ENCODE results near the gene C2CD4C. TPM values are rescaled to one million over a fixed set of nuclear protein-coding genes. Genes with fewer than 3 reads are reported as not detected.

C2CD4C gene
- total RNA-seq, 1 experiment from 2014 or later: 0.29 TPM

DNA sequence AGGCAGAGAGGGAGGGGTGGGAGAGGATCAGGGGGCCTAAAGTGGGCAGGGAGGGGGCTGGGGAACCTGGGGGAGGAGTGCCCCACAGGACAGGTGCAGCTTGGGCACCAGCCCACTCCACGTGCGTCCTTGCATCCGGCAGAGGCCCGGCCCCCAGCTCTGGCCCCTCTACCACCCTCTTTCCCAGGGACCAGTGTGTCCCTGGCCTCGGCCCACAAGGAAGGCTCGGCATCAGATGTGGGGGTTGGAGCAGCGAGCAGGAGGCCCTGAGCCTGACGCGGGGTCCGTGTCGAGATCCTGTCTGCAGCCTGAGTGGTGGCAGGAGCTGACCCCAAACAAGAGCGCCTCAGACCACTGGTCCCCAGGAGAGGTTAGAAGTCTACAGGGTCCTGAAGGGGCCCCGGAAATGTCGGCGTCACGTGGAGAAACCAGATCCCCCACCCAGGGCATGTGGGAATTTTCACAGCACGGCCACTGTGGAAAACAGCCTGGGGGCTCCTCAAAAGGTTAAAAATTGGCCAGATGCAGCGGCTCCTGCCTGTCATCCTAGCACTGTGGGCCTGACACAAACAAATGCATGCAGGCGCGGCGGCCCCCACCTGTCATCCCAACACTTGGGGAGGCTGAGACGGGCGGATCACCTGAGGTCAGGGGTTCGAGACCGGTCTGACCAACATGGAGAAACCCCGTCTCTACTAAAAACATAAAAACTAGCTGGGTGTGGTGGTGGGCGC lies 30.4 kb upstream of the C2CD4C start:
- no peaks in the 10 kb centered on the region for H3K9me3 ChIP-seq (ENCODE audit: low read length)
- ATAC-seq (no peak), DNase-seq (no peak)
- no peaks in the 10 kb centered on the region for H3F3A ChIP-seq (ENCODE audit: low read length, unreplicated experiment)
- ChIA-PET CTCF (no interaction called here), POLR2A (ENCODE audit: unreplicated experiment) (no interaction called here)
- no peaks in the 10 kb centered on the region for H3K79me2 ChIP-seq (ENCODE audit: low read length)
- no peak overlapping the region for H3K27ac ChIP-seq (ENCODE audit: low read length)
- TF ChIP-seq EZH2 (IDR thresholded peaks at IDR 0.05; ENCODE audit: low read length, unreplicated experiment) (no peak), EZH2phosphoT487 (IDR thresholded peaks at IDR 0.05; ENCODE audit: borderline replicate concordance, low read length) (no peak)
- TF ChIP-seq, protein P1, sequence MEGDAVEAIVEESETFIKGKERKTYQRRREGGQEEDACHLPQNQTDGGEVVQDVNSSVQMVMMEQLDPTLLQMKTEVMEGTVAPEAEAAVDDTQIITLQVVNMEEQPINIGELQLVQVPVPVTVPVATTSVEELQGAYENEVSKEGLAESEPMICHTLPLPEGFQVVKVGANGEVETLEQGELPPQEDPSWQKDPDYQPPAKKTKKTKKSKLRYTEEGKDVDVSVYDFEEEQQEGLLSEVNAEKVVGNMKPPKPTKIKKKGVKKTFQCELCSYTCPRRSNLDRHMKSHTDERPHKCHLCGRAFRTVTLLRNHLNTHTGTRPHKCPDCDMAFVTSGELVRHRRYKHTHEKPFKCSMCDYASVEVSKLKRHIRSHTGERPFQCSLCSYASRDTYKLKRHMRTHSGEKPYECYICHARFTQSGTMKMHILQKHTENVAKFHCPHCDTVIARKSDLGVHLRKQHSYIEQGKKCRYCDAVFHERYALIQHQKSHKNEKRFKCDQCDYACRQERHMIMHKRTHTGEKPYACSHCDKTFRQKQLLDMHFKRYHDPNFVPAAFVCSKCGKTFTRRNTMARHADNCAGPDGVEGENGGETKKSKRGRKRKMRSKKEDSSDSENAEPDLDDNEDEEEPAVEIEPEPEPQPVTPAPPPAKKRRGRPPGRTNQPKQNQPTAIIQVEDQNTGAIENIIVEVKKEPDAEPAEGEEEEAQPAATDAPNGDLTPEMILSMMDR (conservative IDR thresholded peaks at IDR 0.05; ENCODE audit: low read depth, low read length): no peak
- intact Hi-C loops (cut with micrococcal nuclease): no loop called here
- no peak overlapping the region for H3K4me3 ChIP-seq (ENCODE audit: low read length)
- no peaks in the 10 kb centered on the region for H3K36me3 ChIP-seq (ENCODE audit: low read depth, low read length)
- H3K27me3 ChIP-seq (ENCODE audit: low read length): no peaks in the 10 kb centered on the region
- H3K4me2 ChIP-seq (ENCODE audit: low read length): no peak overlapping the region
- H3K9ac ChIP-seq (ENCODE audit: low read length): no peak overlapping the region
- no peak overlapping the region for H2AFZ ChIP-seq (ENCODE audit: low read length)
- no peaks in the 10 kb centered on the region for H4K20me1 ChIP-seq (ENCODE audit: low read length)
- no TSS peak for BruUV-seq (replicated peaks)
- no peaks in the 10 kb centered on the region for H3K4me1 ChIP-seq (ENCODE audit: insufficient read depth, low read length)
- no peaks in the 10 kb centered on the region for H3K9me2 ChIP-seq (replicated peaks; ENCODE audit: low read length)

DNA sequence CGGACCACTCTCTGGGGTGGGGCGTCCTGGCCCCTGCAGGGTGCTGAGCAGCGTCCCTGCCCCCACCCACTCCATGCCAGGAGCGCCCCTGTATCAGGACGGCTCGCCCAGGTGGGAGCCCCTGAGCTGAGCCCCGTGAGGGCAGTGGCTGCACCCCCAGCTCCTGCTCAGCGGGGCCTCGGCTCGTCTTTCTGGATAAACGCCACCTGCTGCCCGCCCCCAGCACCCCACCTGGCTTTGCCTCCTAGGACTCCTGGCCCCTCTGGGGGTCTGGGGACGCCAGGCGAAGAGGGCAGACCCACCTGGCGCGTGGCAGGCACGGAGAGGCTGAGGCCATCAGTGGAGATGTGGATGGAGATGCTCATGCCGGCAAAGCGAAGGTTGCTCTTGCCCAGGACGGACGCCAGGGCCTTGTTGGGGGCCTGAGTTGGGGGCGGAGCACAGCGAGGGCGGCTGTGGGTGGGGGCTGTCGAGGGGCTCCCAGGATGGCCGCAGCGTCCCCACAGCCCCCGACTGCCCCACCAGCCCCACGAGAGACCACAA lies 29.5 kb upstream of the C2CD4C start:
- no peaks in the 10 kb centered on the region for H3K4me1 ChIP-seq (ENCODE audit: insufficient read depth, low read length)
- no peaks in the 10 kb centered on the region for H3K36me3 ChIP-seq (ENCODE audit: low read depth, low read length)
- H3F3A ChIP-seq (ENCODE audit: low read length, unreplicated experiment): no peaks in the 10 kb centered on the region
- no peaks in the 10 kb centered on the region for H4K20me1 ChIP-seq (ENCODE audit: low read length)
- no peak overlapping the region for H3K27ac ChIP-seq (ENCODE audit: low read length)
- H3K4me2 ChIP-seq (ENCODE audit: low read length): no peak overlapping the region
- intact Hi-C loops (cut with micrococcal nuclease): no loop called here
- CTCF ChIA-PET: no interaction called here
- H2AFZ ChIP-seq (ENCODE audit: low read length): no peak overlapping the region
- no peaks in the 10 kb centered on the region for H3K79me2 ChIP-seq (ENCODE audit: low read length)
- no TSS peak for BruUV-seq (replicated peaks)
- H3K27me3 ChIP-seq (ENCODE audit: low read length): no peaks in the 10 kb centered on the region
- POLR2A ChIA-PET (ENCODE audit: unreplicated experiment): no interaction called here
- TF ChIP-seq EZH2phosphoT487 (IDR thresholded peaks at IDR 0.05; ENCODE audit: borderline replicate concordance, low read length) (no peak), EZH2 (IDR thresholded peaks at IDR 0.05; ENCODE audit: low read length, unreplicated experiment) (no peak)
- TF ChIP-seq, protein P1 (conservative IDR thresholded peaks at IDR 0.05; ENCODE audit: low read depth, low read length): no peak
- no peak for DNase-seq
- no peaks in the 10 kb centered on the region for H3K9me3 ChIP-seq (ENCODE audit: low read length)
- ATAC-seq: no peak
- H3K4me3 ChIP-seq (ENCODE audit: low read length): no peak overlapping the region
- H3K9me2 ChIP-seq (replicated peaks; ENCODE audit: low read length): no peaks in the 10 kb centered on the region
- H3K9ac ChIP-seq (ENCODE audit: low read length): no peak overlapping the region

DNA sequence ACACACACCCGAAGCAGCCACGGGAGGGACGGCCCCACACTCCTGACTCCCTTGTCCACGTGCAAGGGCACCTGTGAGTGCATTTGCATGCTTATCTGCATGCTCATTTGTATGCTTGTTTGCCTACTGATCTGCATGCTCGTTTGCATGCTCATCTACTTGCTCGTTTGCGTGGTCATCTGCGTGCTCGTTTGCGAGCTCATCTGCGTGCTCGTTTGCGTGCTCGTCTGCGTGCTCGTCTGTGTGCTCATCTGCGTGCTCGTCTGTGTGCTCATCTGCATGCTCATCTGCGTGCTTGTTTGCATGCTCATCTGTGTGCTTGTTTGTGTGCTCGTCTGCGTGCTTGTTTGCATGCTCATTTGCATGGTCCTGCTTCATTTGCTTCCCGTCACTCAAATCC lies 28.1 kb upstream of the C2CD4C start:
- Histone ChIP-seq H3K4me1 (ENCODE audit: insufficient read depth, low read length) (no peaks in the 10 kb centered on the region), H3K79me2 (ENCODE audit: low read length) (no peaks in the 10 kb centered on the region), H3K4me3 (ENCODE audit: low read length) (no peak overlapping the region), H3K9me2 (replicated peaks; ENCODE audit: low read length) (no peaks in the 10 kb centered on the region), H3K27ac (ENCODE audit: low read length) (no peak overlapping the region), H3K4me2 (ENCODE audit: low read length) (no peak overlapping the region), H3K27me3 (ENCODE audit: low read length) (no peaks in the 10 kb centered on the region), H3F3A (ENCODE audit: low read length, unreplicated experiment) (no peaks in the 10 kb centered on the region), H3K9ac (ENCODE audit: low read length) (no peak overlapping the region), H3K9me3 (ENCODE audit: low read length) (no peaks in the 10 kb centered on the region), H2AFZ (ENCODE audit: low read length) (no peak overlapping the region), H4K20me1 (ENCODE audit: low read length) (no peaks in the 10 kb centered on the region), H3K36me3 (ENCODE audit: low read depth, low read length) (no peaks in the 10 kb centered on the region)
- TF ChIP-seq, protein P1 (conservative IDR thresholded peaks at IDR 0.05; ENCODE audit: low read depth, low read length): no peak
- TF ChIP-seq EZH2phosphoT487 (IDR thresholded peaks at IDR 0.05; ENCODE audit: borderline replicate concordance, low read length): no peak
- TF ChIP-seq EZH2 (IDR thresholded peaks at IDR 0.05; ENCODE audit: low read length, unreplicated experiment): no peak
- intact Hi-C loops (cut with micrococcal nuclease): no loop called here
- no peak for ATAC-seq
- no peak for DNase-seq
- no TSS peak for BruUV-seq (replicated peaks)
- CTCF ChIA-PET: no interaction called here
- POLR2A ChIA-PET (ENCODE audit: unreplicated experiment): no interaction called here
